Stimulated activated CD4-positive, alpha-beta T cell treated with anti-CD3 and anti-CD28 coated beads, TNF-alpha, amount 100 ng/mL, for 4 hours (primary cell): Measurements from ENCODE around the gene S100A5.
"Not testable (repeated sequence)": the region's sequence is repeated elsewhere in the genome, so short reads cannot be mapped to it uniquely, and the experiment has no call there.

Source experiments
- DNase-seq, 3 experiments: peaks; one replicate each; pipeline ENCODE4 v3.0.0-alpha.2; 2020; ENCODE audit warnings: low read depth in 3 of 3

The S100A5 gene

DNA sequence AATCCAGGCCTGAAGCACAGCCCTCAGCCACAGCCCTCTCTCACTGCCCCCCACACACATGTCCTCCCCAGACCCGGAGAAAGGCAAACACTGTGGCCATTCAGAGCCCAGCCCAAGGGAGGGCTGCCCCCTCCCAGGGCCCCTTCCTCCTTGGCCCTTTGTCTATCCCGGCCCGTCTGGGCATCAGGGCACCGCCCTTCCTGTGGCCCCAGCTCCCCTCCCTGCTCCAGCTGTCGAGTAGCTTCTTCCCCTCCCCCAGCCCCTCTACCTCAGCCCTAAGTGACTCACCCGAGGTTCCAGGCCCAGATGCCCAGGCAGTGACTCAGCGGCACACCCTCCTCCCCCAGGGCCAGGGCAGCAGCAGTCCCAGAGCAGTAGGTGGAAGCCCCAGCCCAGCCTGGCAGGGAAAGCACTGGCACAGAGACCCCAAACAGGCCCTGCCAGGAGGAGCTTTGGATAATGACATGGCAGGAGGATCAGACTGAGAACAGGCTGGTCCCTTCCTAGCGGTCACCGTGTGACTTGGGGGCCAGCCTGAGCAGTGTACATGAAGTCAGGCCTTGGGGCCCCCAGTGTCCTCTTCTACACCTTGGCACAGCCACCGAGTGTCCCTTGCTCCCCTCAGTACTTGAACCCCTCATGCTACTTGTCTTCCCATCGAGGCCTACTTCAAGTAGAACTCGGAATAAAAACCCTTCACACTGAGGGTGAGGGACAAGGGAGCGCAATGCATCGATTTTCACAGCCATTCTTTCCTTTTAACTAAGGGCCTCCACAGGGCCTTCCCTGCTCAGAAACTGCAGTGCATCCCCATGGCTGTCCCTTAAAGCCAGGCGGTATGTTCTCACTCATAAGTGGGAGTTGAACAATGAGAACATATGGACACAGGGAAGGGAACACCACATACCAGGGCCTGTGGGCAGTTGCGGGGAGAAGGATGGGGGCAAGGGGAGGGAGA is 26.0 kb upstream of the S100A5 start:
- peak; percentile 71 to 89 (median 82) for DNase-seq

DNA sequence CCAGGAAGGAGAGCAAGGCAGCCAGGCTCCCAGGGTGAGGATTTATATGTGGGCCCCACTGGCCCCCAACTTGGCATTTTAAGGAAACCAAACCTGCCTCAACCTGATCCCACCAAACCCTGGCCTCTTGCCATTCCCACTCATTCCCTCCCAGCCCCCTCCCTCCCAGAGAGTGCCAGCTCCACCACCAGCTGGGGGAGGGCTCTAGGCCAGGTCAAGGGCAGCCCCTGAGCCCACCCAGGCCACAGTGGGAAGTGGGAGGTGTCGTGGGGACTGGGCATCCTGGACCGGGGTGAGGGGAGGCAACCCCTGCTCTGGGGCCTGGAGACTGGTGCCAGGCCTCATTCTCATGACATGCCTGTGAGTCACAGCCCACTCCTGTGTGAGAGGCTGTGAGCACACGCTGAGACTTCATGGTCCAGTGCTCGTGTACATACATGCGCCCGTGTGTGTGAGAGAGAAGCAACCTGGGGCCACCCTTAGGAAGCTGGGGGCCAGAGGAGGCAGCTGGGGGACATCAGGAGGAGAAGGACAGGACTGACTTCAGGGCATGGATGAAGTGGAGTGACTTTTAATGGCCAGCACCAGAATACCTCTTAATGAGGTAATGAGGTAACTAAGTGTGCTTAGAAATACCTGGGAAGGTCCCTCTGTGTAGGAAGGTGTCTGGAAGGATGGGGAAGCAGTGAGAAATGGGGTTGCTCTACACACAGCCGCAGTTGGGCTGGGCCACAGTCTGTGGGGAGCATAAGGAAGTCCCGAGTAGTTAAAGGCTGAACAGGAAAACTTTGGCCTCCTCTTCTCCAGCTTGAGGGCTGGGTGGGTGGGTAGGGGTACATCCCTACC is 25.0 kb upstream of the S100A5 start, which contains the start of gene S100A2:
Gene S100A2 (minus strand): TSS at position 316 of the 846 bp plus-strand sequence. CDS start 1,967 bp downstream, outside the sequence.
- DNase-seq, result peak in 1 of 3 experiments; percentile 31

DNA sequence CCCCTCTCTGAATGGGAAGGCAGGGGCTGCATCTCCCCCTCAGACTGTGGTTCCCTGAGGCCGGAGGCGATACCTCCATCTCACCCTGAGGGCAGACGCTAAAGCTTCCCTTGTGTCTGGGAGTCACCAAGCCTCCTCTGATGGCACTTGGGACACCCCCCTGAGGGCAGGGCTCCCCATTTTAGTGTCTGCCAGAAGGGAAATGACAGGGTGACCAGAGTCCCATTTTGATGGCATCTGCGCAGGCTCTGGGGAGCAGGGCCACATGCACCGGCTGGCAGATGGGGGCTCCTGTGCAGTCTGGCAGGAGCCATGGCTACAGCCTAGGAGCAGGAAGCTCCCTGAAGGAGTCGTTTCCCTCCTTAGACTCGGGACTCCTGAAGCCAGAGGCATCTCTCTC is 23.3 kb upstream of the S100A5 start:
- no peak for DNase-seq

GRCh38 chr1:153563483-153563901 is 22.8 kb upstream of the S100A5 start:
- DNase-seq, result no peak

GRCh38 chr1:153562021-153562420 is 21.3 kb upstream of the S100A5 start:
- not testable (repeated sequence) for DNase-seq

DNA sequence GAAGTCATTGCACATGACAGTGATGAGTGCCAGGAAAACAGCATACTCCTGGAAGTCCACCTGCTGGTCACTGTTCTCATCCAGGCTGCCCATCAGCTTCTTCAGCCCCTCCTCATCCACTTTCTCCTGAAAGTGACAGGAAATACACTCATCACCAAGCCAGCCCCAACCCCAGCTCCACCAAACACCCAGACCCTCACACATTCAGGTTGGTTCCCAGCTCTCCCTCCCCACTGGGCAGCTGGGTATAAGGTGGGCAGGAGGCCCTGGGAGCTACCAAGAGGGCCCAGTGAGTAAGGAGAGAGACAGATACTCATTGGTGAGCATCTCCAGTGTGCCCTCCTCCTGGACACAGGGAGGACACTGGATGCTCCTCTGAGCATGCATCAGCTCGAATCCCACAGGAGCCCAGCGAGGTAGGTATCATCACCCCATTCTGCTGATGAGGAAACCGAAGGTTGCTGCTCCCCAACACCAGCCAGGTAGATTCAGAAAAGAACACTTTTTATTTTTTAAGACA is 20.8 kb upstream of the S100A5 start:
- DNase-seq, result no peak

DNA sequence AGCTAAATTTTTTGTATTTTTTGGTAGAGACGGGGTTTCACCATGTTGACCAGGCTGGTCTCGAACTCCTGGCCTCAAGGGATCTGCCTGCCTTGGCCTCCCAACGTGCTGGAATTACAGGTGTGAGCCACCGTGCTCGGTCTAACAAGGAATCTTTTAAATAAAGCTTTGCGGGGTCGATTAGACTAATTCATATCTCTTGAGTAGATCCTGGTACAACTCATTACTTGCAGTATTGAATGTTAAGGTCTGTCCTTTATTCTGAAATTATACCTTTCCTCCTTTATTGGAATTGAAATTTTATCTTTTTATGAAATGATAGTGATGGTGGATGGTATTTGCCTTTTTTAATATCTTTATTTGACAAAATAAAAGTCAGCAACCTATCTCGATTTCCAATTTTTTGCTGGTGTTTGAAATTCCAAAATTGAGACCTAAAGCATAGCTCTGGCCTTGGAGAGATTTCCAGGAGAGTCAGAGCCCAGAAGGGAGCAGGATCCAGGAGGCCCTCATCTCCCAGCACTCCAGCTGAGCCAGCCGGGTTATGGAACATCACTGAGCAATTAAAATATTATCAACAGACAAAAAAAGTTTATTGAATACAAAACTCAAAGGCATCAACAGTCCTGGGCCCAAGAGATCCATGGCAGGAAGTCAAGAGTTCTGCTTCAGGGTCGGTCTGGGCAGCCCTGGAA is 20.2 kb upstream of the S100A5 start:
- DNase-seq, result no peak

DNA sequence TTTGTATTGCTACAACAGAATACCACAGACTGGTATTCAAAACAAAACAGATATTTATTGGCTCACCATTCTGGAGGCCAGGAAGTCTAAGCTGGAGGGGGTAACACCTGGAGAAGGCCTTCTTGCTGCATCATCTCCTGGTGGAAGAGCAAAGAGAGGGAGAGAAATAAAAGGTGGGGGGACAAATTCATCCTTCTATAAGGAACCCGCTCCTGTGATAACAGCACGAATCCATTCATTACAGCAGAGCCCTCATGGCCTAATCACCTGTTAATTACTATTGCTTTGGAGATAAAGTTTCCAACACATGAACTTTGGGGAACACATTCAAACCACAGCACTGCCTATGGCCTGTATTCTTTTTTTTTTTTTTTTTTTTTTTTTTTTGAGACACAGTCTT is 19.5 kb upstream of the S100A5 start:
- DNase-seq, result no peak

- DNase-seq, result no peak
These were observed 17.1 kb upstream of the S100A5 start for GRCh38 chr1:153557877-153558276.

DNA sequence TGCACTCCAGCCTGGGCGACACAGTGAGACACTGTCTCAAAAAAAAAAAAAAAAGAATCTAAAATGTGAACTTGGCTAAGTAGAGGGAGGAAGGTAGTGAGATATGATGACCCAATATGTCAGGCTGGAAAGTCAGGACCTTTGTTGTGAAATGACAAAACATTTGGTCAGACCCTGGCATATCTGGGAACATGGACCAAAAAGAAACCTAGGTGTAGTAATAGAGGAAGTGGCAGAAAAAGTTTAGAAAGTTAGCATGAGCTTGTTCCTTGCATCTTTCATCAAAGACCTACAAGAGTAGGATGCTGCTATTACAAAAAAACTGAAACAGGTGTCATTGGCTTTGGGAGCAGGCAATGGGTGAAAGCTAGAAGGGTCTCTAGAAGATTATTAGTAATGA is 15.6 kb upstream of the S100A5 start:
- DNase-seq, result no peak

GRCh38 chr1:153553830-153554541 is 13.3 kb upstream of the S100A5 start:
- DNase-seq, result no peak

- no peak for DNase-seq
These were observed 12.4 kb upstream of the S100A5 start for GRCh38 chr1:153553096-153553495.

DNA sequence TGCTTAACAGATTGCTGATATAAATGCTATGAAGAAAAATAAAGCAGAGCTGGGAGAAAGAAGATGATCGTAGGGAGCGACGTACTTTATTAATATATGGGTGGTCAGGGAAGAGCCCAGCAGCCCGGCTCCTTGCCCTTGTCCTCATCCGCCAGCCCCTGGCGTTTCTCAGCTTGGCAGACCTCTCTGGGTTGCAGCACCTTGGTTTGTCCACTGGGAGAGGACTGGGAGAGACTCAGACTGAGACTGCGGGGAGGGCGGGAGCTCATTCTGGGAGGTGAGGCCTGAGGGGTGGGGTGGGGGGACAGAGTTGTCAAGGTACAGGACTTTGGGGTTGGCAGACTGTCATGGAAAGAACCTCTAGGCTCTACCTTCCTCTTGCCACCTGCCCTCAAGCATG is 11.6 kb upstream of the S100A5 start:
- no peak for DNase-seq

GRCh38 chr1:153550827-153551500 is 10.2 kb upstream of the S100A5 start:
- DNase-seq, result no peak

GRCh38 chr1:153550398-153550758 is 9.6 kb upstream of the S100A5 start:
- DNase-seq, result no peak

- DNase-seq, result no peak
These were observed 9.1 kb upstream of the S100A5 start for GRCh38 chr1:153549741-153550397.

GRCh38 chr1:153548722-153549688 is 8.3 kb upstream of the S100A5 start, which contains the start of gene S100A3:
TSS of gene S100A3 (minus strand) at chr1:153549258. CDS start at chr1:153548485, 773 bp downstream.
- no peak for DNase-seq
